NCI-H1092 treated with DMSO at 0.1 percent for 48 hours (cell line): Measurements from ENCODE around the gene SPDYE2.
"Not testable (repeated sequence)": the region's sequence is repeated elsewhere in the genome, so short reads cannot be mapped to it uniquely, and the experiment has no call there.

ENCODE experiments used
- DNase-seq: peaks from one replicate; lab custom pipeline; 2025; lab: John Stamatoyannopoulos, UW

SPDYE2 gene, protein sequence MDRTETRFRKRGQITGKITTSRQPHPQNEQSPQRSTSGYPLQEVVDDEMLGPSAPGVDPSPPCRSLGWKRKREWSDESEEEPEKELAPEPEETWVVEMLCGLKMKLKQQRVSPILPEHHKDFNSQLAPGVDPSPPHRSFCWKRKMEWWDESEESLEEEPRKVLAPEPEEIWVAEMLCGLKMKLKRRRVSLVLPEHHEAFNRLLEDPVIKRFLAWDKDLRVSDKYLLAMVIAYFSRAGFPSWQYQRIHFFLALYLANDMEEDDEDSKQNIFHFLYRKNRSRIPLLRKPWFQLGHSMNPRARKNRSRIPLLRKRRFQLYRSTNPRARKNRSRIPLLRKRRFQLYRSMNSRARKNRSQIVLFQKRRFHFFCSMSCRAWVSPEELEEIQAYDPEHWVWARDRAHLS

DNA sequence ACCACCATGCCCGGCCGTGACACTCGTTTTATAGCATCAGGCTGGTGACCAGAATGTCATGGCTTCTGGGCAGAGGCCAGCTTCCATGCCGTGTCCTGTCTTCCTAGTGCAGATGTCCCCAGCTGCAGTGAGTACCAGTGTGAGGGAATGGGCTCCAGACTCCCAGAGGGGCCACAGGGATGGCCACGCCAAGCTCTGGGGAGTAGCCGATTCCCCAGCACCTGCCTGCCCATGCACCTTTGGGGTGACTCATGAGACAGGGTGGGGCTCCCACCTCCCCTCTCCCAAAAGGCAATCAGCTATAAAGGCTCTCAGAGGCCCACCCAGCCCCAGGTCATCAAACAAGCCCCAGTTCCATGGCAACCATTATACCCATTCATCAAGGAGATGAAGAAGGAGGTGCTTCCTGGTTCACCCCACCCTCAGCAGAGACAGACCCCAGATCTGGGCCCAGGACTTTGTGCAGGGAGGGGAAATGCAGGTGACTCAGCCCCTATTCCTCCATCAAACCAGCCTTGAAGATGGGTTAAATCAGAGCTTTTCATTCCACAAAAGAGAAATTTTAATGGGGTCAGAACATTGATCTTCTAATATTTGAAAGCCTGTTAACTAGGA lies at the start of gene SPDYE2:
Gene SPDYE2 (plus strand): TSS at position 419 of the 615 bp plus-strand sequence. CDS start 2,030 bp downstream, outside the sequence.
- DNase-seq = not testable (repeated sequence)

DNA sequence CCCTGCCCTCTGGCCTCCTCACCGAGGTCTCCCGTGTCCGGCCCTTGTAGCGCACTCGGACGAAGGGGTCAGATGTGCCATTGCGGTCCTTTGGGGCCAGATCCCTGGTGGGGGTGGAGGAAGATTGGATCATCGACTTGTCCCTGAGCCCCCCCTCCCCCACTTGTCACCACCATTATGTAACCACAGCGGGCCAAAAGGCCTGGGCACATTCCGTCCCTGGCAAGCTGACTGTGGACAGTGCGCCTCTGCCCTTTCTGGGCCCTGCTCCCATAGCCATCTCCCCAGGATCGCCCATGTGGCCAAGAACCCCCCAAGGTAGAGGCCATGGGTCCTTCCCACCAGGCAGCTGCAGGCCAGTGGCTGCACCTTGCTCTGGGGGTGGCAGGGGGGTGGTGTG lies 47.9 kb upstream of the SPDYE2 start:
- DNase-seq = not testable (repeated sequence)

DNA sequence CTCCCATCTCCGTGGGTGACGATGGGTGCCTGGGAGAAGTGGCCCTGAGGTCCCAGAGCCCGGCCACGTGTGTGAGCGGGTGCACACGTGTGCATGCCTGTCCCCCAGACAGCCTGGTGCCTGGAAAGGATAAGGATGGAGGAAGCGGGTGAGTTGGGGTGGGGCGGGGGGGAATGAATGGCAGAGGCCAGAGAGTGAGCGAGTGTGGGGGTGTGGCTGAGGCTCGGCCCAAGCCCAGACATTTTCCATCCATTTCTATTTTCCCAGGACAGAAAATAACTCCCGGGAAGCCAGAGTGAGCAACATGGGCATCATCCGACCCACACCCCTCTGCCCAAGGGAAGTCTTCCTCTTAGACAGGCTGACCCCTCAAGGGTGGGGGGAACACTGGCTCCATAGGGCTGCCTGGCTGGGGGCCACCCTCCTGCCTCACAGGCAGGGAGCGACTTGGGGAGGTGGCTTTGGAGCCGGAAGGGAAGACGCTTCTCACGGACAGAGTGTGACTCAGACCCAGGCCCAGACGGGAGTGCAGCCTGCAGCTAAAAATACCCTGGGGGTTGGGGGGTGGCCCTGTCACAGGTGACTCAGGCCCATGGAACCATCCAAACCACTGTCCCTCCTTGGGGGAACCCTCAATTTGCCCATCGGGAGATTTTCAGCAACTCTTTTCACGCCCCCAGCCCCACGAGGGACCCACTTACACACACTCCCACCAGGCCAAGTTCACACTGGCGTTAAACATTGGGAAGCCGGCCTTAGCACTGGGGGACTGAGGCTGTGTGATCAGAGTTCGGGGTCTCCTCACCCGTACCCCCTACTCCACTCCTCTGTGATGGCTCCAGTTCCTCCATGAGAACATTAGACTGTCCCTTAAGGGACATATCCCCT lies 45.5 kb upstream of the SPDYE2 start:
- not testable (repeated sequence) for DNase-seq

DNA sequence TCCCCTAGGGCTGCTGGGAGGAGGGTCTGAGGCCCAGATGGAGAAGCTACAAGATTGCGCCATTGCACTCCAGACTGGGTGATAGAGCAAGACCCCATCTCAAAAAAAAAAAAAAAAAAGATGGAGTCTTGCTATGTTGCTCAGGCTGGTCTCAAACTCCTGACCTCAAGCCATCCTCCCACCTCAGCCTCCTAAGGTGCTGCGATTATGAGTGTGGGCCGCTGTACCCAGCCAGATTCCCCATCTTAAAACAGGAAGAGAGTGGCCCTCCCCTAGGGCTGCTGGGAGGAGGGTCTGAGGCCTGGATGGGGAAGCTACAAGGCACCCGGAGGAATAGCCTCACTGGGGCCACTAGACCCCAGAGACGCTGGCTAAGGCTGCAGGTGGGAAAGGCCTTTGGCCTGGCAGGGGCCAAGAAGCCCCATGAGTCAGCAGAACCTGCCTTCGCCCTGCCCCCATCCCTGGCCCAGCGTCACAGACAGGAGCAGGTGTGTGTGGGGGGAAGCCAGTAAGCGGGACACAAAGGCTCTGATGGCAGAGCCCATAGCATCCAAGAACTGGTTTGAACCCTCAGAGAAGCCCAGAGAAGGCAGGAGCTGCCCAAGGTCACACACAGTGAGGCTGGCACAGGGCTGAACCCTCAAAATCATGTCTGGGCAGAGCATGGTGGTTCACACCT lies 43.5 kb upstream of the SPDYE2 start:
- not testable (repeated sequence) for DNase-seq

DNA sequence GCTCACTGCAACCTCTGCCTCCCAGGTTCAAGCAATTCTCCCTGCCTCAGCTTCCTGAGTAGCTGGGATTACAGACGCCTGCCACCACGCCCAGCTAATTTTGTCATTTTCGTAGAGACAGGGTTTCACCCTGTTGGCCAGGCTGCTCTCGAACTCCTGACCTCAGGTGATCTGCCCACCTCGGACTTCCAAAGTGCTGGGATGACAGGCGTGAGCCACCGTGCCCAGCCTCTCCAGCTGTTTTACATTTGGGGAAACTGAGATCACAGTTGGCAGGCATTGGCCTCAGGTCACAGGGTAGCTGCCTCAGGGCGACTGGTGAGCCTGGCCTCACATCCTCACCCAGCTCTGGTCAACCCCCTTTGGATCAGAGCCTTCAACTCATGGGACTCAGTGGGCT lies 40.5 kb upstream of the SPDYE2 start:
- not testable (repeated sequence) for DNase-seq

DNA sequence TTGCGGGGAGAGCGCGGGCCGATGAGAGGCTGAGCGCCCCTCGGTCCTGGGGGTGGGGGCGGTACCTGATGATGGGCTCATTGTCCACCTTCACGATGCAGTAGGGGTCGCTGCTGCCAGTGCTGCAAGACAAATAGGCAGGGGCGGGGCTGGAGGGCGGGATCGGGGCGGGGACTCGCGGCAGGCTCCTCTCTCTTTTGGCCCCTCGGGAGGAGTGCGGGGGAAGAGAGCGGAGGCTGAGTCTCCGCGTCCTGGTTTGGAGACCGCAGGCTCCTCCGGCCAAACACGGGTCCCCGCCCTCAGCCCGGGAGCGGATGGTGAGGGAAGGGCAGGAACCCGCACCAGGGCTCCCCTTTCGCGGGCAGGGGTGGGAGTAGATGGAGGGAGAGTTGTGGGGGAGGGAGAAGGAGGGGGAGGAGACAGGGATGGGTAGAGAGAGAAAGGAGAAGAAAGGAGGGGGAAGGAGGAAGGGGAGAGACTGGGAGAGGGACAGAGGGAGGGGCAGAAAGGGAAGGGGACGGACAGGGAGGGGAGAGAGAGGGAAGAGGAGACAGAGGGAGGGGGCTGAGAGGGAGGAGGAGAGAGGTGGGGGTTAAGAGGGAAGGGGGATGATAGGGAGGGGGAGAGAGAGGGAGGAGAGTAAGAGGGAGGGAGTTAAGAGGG lies 39.0 kb upstream of the SPDYE2 start:
- DNase-seq = not testable (repeated sequence)

DNA sequence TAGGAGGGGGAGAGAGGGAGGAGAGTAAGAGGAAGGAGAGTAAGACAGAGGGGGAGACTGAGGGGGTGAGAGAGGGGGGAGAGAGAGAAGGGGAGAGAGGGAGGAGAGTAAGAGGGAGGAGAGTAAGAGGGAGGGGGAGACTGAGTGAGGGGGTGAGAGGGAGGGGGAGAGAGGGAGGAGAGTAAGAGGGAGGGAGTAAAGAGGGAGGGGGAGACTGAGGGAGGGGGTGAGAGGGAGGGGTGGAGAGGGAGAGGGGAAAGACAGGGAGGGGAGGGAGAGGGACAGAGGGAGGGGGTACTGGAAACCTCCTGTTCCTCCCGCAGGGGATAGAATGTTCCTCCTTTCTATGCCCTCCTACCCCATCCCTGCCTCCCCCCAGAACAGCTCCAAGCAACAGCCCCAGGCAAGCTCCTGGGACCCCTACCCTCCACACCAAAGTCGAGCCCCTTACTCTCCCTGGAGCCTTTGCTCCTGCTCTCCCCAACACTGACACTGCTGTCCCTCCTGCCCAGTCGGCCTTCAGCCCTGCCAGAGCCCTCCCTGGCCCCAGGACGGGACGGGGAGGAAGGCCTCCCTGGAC lies 38.3 kb upstream of the SPDYE2 start:
- not testable (repeated sequence) for DNase-seq

DNA sequence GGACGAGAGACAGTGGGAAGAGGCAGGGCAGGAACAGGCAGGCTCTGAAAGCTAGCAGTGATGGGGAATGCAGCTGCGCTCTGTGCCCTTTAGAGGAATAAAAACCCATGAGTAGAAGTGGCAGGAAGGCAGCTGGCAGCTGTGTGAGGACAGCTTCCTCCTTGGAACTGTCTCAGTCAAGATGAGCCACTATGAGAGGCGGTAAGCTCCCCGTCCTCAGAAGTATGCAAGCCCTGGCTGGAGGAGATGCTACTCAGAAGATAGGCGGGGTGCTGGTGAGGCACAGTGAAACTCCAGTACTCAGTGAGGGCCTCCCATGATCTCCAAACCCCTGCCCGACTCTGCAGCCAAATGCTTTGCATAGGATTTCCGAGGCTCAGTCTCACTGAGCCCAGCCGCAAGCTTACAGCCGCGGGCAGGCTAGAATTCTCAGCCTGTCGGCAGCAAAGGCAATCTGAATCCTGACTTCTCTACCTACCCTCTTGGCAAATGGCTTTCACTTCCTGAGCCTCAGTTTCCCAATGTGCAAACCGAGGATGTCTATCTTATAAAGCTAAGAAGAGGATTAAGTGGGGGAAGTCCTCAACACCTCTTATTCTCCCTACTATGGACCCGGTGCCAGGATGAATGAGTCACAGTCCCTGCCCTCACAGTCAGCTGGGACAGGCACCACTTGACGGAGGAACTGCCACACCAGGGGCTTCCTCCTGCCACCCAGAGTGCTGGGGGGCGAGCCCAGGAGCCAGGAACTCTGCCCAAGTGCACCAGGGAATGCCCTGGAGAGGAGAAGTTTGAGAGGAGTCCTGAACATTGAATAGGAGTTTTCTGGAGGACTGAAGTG lies 35.9 kb upstream of the SPDYE2 start:
- DNase-seq = not testable (repeated sequence)

DNA sequence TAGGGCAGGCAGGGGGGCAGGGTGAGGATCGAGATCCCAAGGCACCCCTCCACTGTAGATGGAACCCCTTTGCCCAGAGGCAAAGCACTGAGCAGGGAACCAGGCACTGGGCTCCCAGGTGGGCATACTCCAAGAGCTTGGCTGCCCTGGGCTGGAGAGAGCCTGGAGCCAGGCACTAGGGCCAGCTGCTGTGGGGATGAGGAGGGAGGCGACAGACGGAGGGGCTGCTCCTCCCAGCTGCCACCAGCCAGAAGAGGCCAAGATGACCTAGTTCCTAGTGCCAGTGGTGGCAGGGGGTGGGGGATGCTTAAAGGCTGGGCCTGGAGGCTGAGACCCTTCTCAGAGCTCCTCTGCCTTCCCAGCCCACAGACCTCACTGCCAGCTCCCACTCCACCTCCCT lies 35.1 kb upstream of the SPDYE2 start:
- not testable (repeated sequence) for DNase-seq

DNA sequence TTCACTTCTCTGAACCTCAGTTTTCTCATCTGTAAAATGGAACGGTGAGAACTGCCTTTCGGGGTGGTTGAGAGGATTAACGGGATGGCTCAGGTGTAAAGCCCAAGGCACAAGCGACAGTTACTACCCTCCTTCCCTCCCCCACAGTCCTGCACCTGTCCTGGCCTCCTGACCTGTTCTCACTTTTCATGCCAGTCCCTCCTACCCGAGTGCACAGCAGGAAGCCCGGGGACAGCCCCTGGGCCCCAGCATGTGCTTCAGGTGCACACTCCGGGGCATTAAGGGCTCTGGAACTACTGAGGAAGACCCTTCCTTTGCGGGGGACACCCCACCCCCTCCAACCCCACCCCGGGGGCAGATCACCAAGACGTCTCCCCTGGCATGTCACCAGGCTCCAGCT lies 34.1 kb upstream of the SPDYE2 start:
- not testable (repeated sequence) for DNase-seq

DNA sequence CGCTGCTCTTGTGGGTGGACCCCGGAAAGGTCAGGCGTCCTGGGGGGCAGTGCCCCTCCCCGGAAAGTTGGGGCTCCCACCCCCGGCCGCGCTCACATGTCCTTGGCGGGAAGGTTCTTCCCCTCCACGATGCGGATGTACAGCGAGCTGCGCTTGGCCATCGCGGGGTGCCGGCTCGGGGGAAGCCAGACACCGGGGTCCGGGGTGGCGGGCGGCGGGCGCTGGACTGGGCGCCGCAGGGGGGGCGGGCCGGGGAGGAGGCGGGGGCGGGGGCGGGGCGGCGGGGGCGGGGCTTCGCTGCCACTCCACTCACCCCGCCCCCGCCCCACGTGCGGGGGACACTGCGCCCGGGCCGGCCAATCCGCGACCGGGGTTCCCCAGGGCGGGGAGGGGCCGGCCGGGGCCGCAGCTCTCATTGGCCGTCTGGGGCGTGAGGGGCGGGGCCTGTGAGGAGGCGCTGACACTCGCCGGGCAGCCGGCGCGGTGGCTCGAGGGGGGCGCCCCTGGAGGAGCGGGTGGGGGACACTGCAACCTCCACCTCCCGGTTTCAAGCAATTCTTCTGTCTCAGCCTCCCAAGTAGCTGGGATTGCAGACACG lies 33.4 kb upstream of the SPDYE2 start, which contains the start of gene RASA4B:
Gene RASA4B (minus strand): TSS at position 228 of the 598 bp plus-strand sequence. CDS start 67 bp downstream, at position 161.
- not testable (repeated sequence) for DNase-seq

DNA sequence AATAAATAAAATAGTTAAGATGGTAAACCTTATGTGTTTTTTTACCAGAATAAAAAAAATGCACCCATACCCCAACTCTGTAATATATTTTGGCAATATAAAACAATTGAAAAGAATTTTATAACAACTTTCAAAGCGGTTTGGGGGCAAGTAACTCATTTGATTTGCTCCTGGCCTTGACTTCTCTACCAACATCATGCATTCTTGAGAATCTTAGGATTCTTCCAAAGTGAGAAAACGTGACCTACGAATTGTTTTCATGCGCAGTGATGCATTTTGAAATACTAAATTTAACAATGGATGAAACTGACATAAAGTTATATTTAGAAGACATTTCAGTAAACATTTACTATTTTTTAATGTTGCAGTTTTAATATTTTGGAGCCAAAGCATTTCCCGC lies 30.2 kb upstream of the SPDYE2 start:
- DNase-seq = not testable (repeated sequence)

DNA sequence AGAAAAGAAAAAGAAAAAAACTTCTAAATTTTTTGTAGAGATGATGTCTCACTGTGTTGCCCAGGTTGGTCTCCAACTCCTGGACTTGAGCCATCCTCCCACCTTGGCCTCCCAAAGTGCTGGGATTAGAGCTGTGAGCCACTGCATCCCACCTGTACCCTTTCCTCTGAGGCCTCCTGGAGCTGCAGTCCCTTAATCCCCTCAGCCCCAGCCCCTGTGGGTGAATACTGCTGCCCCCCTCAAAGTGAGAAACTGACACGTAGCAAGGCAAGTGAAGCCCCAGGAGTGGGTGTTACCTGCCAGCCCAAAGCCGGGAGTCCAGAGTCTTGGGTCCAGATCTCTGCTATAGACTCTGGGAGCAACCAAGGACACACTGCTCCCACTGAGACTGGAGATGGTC lies 26.2 kb upstream of the SPDYE2 start:
- DNase-seq = not testable (repeated sequence)

DNA sequence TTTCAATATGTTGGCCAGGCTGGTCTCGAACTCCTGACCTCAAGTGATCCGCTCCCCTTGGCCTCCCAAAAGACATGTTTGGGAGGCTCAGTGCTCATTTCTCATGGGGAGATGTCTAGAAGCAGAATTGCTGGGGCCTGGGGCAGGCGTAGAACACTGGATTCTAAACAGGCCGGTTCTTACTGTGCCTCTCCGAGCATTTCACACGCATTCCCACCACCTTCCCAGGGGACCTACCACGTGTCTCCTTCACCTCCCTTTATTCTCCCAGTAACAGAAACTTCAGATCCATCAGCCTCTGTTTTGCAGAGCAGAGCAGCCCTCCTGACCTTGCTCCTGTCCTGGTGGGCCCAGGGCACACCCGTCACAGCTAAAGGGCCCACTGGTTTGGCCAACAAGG lies 23.8 kb upstream of the SPDYE2 start:
- DNase-seq = not testable (repeated sequence)

DNA sequence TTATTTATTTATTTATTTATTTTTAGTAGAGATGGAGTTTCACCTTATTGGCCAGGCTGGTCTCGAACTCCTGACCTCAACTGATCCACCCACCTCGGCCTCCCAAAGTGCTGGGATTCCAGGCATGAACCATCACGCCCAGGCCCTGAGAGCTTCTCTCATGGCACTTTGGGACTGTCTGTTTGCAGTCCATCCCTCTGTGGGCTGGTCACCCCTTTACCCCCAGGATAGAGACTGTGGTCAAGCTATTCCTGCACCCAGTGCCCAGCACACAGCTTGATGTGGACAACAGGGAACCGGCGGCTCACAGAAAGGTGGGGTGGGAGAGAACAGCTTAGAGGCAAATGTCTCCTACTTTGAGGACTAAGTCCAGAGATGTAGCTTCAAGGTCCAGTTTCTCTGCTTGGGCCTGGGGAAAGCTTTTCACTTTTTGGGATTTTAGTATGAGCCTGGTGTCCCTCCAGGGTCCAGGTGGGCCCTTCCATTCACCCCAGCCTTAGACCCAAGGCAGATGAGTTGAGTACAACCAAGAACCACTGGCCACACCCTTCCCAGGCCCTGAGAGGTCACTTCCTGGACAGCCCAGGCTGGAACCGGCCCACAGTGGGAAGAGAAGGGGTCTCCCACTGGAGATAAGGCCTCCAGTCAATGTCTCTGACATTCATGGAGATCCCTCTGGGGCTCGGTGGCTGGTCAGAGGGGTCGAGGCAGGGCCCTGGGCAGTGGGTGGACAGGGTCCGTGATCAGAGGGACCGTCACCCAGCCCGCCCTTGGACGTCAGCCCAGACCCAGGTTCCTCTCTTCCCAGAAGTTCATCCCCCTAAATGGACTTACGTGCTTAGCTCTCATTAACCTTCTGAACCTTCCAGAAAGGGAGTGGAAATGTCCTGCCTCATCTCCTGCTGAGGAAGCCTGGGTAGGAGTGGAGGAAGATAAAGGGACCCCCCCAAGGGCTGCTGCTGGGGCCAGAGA lies 22.9 kb upstream of the SPDYE2 start:
- not testable (repeated sequence) for DNase-seq

DNA sequence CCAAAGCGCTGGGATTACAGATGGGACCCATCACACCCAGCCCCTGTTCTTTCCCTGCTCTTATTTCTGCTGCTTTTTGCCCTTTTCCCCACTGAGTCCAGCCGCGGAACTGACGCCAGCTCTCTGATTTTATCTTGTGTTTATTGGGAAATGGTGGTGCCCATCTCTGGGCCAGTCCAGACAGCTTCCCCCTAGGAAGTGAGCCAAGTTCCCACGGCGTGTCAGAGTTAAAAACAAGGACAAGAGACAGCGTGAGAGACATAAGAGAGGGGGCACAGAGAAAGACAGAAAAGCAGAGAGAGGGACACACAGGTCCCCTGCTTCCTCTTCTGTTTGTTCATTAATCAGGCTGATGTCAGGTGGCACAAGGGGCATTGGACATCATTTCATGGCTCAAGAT lies 19.4 kb upstream of the SPDYE2 start:
- not testable (repeated sequence) for DNase-seq

DNA sequence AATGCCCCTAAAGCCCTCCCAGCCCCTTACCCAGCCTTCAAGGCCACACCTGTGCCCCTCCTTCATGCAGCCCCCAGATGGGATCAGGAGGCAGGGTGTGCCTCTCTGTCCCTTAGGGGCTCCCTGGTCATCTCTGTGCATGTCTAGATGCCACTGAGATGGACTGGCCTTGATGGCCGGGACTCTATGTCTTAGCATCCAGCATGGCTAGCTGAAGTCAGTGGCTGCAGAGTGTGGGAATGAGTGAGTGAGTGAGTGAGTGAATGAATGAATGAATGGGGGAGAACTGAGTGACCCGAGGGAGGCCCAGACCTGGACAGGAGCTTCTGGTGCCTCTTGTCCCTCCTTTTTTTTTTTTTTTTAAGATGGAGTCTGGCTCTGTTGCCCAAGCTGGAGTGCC lies 18.9 kb upstream of the SPDYE2 start:
- not testable (repeated sequence) for DNase-seq

DNA sequence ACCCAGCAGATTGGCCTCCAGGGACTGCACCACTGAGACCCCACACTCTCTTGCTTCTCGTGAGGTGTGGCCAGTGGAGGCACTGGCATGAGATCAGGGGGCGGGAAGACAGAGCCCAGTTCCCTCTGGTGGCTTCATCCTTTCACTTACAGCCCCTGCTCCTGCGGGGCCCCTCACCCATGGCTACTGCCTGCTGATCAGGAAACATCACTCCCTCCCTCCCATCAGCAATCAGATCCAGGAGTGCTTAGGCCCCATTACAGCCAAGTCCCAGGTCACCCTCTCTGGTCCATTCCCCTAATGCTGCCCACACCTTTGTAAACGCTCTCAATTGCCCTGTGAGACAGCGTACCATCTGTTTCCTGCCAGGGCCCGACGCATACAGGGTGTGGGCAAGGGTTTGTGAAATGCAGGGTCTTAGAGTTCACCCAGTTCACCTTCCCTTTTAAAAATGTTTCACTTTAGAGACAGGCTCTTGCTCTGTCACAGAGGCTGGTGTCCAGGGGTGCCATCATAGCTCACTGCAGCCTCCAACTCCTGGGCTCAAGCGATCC lies 15.9 kb upstream of the SPDYE2 start:
- not testable (repeated sequence) for DNase-seq
